Left ventricle myocardium superior (tissue), 1 donor: Measurements from ENCODE around the gene GFPT1. TPM values are rescaled to one million over a fixed set of nuclear protein-coding genes. Genes with fewer than 3 reads are reported as not detected.
"Not testable (repeated sequence)": the region's sequence is repeated elsewhere in the genome, so short reads cannot be mapped to it uniquely, and the experiment has no call there.

Experiments
- ATAC-seq: fragments of 200-7000 bp; cut with Tn5 transposase; one replicate; pipeline ENCODE4 v1.9.1; 2020; ENCODE audit warnings: mild to moderate bottlenecking, moderate library complexity
- DNase-seq: peaks from one replicate; pipeline ENCODE4 v3.0.0-alpha.2; 2020
- intact Hi-C: fragments of 100-400 bp; cut with micrococcal nuclease; formaldehyde crosslinking; loops from one replicate; pipeline ENCODE4 v1.11.0; 2022
- long read RNA-seq: library from polyadenylated mRNA; unstranded; transcript quantifications from one replicate; pipeline ENCODE4 v2.0.0, GENCODE V29; 2021
- total RNA-seq: library from RNA; stranded (reverse); fragmentation: NEBNext Ultra II Directional; extraction: Animal tissue kit (Norgen Biotek cat#: 25700); gene quantifications from one replicate; pipeline ENCODE4 v1.2.1, GENCODE V29; 2021
- donor health status: DM: no; HTN: yes; CAD: no; lungs with severe emphysema.

The GFPT1 gene
- total RNA-seq = 36.8 TPM
- long read RNA-seq, full-length matches to known transcripts = 64 of 75 reads
- long read RNA-seq, partial matches to known transcripts = 3 of 75 reads
- long read RNA-seq, other reads (novel, unspliced or antisense) = 8 of 75 reads

DNA sequence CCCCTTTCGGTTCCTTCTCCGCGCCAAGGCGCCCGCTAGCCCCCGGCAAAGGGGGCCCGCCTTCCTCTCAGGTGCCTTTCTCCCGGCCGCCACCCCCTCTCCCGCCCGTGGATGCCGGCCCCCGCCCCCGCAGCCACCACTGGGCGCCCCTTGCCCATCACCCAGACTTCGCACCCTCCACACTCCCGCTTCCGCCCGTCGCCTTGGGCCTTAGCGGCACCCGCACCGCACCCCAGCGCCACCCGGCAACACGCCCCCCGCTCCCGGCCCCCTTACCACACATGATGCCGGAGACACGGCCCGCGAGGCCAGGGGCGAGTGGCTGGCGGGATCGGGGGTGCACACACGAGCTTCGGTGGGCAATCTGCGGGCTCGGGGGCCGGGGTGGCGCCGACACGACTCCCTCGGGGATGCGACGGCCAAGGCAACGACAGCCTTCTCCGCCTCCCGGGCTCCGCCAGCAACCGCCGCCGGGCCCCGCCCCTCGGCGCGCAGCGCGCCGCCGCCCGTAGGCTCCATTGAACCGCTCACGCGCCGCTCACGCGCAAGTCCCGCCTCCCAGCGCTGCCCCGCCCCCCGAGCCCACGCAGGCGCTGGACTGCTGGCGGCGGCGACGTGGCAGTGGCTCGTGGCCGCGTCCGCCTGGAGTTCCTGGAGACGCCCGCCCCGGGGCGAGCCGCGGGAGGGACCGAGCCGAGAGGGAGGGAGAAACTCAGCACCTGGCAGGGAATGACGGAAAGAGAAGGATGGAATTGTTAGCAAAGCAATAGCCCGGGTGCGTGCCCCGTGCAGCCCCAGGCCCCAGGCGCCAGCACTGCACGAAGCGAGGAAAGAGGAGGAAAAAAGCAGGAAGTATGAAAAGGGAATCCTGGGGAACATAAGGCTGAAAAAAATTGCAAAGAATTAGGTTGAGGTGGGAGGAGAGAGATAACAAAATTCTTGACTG is at the start of gene GFPT1:
Gene GFPT1 (minus strand): TSS at position 439 of the 946 bp plus-strand sequence. CDS start 156 bp downstream, at position 283.
- DNase-seq = peak; percentile 99
- ATAC-seq = peak; percentile 99
- intact Hi-C loops = no loop called here

DNA sequence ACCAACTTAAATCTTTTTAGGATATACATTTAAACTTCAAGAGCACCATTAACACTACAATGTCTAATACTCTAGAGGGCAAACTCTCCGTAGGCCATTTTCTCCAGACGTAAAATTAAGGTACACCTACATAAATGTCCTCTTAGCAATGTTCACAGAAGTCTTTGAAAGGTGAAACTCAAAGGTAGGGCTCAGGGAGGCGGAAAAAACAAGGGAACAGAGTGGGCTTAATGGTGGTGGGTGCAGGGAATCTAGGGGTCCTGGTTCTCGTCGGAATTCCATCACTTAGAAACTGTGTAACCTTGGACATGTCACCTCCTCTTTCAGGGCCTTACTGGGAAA is 49.5 kb upstream of the GFPT1 start:
- no peak for DNase-seq
- intact Hi-C loops = no loop called here
- ATAC-seq = no peak

DNA sequence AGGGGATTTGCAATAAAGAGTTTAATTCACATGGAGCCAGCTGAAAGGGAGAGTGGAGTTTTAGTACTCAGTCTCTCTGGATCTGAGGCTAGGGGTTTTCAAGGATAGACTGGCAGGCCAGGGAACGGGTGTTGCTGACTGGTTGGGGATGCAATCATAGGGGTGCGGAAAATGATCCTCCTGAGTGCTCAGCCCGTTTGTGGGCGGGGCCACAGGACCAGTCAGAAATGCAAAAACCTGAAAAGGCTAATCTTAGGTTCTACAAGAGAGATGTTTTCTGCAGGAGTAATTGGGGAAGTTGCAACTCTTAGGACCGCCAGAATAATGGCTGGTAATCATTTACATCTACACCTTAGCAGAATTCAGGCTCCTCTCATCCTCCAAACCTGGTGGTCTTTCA is 47.7 kb upstream of the GFPT1 start:
- intact Hi-C loops = no loop called here

DNA sequence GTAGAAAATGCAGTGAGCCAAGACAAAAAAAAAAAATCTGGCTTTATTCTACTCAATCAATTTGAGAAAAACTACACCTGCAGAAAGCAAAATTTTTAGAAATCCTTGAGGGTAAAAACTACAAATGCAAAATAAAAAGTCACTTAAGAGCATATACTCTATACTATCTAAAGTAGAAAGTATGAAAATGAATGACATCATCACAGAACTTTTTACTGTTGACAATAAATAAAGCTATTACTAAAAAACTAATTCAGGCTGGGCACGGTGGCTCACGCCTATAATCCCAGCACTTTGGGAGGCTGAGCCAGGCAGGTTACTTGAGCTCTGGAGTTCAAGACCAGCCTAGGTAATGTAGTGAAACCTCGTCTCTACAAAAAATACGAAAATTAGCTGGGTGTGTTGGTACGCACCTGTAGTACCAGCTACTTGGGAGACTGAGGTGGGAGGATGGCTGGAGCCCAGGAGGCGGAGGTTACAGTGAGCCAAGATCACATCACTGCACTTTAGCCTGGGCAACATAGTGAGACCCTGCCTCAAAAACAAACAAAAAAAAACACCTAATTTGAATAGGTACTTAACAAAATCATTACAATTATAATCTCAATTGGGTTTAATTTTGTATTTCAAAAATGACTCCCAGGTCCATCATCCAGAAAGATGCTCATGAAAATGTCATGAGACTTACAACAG is 42.6 kb upstream of the GFPT1 start:
- intact Hi-C loops = no loop called here
- ATAC-seq = no peak
- DNase-seq = no peak

More for the DNA sequence above, 47.7 kb upstream of the GFPT1 start:
- DNase-seq (no peak), ATAC-seq (no peak)

DNA sequence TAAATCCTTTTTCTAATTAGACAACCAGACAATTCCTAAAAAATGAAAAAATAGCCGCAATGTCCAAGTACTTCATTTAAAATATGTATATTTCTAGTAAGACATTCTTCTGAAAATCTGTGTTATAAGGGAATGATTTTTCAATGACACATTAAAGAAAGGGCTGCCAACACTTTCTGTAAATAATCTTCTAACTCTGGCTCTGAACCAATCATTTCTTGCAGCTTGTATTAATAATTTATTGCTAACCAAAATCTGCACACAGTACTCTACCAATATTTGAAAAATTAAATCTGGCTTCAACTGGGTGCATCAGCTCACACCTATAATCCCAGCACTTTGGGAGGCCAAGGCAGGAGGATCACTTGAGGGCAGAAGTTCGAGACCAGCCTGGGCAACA is 42.0 kb upstream of the GFPT1 start:
- intact Hi-C loops = no loop called here
- DNase-seq = no peak
- no peak for ATAC-seq

DNA sequence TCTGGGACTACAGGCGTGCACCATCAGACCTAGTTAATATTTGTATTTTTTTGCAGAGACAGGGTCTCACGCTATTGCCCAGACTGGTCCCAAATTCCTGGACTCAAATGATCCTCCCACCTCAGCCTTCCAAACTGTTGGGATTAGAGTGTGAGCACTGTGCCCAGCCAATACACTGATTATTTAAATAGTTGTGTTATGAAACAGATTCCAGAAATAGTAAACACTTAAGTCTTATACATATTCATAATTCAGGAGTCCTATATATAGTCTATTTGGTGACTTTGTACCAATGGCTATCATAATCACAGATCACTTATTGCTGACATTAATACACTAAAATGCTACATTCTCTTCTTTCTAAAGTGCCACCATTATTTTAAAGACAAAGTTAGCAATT is 37.4 kb upstream of the GFPT1 start:
- peak; percentile 76 for ATAC-seq
- no peak for DNase-seq
- intact Hi-C loops = no loop called here

DNA sequence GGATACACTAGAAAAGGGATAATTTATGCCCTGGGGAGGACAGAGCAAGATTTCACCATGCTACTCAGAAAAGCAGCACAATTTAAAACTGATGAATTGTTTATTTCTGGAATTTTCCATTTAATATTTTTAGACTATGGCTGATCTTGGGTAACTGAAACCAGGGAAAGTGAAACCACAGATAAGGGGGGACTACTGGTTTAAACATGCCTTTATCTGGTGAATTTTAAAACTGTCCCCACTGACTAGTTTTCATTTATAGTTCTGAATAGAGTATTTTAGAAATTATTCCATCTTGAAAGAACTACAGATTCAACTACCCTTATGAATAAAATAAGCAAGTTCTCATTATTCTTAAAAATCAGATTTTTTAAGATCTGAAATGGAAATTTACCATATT is 35.2 kb upstream of the GFPT1 start:
- intact Hi-C loops = no loop called here
- ATAC-seq = no peak

DNA sequence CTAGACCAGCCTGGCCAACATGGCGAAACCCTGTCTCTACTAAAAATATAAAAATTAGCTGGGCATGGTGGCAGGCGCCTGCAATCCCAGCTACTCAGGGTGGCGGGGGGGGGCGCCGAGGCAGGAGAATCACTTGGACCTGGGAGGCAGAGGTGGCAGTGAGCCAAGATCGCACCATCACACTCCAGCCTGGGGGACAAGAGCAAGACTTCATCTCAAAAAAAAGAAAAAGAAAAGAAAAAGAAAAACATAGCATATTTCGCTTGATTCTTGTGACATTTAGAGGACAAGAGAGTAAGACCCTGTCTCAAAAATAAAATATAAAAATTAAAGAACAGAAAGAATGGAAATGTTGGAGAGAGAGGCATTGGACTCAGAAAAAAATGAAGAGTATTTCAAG is 32.1 kb upstream of the GFPT1 start:
- intact Hi-C loops, ATAC-seq, DNase-seq: not testable (repeated sequence)

More for the DNA sequence above, 35.2 kb upstream of the GFPT1 start:
- DNase-seq = no peak

DNA sequence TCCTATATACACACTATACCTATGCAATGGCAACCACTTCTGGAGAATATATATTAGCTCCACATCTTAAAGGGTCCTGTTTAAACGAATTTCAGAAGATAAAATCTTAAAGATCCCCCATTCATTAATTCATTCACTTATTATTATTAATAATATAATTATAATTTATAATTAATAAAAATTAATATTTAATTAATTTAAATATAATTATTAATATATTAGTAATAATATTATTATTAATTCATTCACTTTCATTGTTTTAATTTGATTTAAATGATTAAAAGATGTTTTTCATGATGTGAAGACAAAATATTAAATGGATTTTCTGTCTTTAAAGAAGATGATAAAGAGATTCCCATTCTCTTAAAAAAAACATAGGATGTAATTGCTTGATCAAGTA is 29.1 kb upstream of the GFPT1 start:
- no peak for ATAC-seq
- no peak for DNase-seq
- intact Hi-C loops = no loop called here

DNA sequence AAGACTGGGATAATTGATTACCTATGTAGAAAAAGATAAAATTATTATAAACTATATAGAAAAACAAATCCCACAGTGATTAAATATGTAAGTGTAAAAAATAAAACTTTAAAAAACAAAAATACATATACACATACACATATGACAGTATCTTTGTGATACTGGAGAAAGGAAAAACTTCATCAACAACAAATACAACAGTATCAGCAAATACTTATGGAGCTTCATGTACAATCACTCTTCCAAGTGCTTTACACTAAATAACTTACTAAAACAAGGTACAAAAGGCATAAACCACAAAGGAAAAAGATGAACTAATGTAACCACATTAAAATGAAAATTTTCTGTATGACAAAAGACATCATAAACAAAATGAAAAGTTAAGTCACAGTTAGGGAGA is 24.1 kb upstream of the GFPT1 start:
- no peak for DNase-seq
- intact Hi-C loops = no loop called here
- ATAC-seq = no peak

DNA sequence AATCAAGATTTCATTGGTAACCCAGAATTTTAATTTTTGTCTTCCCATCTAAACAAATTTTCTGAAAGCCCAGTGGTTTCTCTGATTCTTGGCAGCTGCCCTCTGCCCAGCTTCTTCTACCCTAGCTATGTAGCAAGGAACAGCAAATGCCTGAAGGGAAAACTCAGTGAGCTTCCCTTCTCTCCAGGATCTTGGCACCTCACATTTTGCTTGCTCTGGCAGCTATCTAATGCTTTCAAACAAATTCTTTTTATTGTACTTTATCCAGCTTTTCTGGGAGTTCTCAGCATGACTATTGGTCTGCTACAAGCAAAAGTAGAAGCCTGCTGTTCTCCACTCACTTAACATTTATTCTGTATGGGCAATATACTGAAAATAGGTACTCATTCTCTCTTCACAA is 18.3 kb upstream of the GFPT1 start:
- no peak for DNase-seq
- no peak for ATAC-seq
- intact Hi-C loops = no loop called here

DNA sequence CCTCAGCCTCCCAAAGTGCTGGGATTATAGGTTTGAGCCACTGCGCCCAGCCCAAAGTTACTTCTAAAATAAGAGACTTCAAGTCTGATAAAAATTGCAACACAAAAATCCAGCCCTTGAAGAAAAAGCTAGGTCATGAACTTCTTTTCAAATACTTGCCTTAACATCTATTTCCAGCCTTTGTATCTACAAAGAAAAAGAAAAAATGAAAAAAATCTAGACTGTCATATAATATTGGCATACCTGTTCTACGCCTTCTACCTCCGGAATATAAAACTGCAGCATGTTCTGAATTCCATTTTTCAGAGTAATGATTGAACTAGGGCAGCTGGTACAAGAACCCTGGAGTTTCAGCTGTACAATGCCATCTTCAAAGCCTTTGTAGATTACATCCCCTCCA is 13.1 kb upstream of the GFPT1 start:
- intact Hi-C loops = no loop called here
- no peak for DNase-seq
- ATAC-seq = no peak

DNA sequence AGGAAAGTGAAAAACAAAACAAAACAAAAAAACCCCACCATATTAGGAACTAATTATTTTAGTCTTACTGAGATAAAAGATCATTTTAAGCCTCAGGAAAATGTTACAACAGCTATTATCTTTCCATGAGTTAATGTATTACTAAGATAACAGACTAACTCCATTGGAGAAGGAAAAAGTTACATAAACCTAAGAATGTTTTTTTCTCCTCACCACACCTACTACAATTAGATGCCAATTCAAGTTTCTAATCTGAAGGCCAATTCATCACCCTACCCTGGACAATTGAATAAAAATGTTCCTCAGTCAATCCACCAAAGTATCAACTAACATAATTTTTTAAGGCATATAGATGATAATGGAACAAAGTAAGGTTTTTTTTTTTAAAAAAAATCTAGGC is 10.2 kb upstream of the GFPT1 start:
- ATAC-seq (no peak), DNase-seq (no peak)
- intact Hi-C loops = no loop called here

DNA sequence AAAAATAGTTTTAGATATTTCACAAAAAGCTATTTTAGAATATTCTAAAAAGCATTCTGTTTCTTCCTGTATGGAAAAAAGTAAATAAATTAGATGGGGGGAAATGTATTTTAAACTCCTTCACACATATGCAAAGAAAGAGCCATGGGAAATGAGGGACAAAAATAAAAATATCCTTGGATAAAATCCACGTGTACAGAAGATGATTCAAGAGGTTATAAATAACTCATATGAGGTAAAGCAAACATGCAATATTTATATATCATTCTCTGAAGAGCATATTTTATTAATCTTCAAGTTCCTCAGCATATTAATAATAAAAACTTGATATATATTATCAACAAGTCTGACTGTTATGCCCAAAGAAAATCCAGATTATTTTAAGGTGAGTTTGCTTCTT is 8.8 kb upstream of the GFPT1 start:
- ATAC-seq (peak; percentile 69), DNase-seq (no peak)
- intact Hi-C loops = no loop called here

DNA sequence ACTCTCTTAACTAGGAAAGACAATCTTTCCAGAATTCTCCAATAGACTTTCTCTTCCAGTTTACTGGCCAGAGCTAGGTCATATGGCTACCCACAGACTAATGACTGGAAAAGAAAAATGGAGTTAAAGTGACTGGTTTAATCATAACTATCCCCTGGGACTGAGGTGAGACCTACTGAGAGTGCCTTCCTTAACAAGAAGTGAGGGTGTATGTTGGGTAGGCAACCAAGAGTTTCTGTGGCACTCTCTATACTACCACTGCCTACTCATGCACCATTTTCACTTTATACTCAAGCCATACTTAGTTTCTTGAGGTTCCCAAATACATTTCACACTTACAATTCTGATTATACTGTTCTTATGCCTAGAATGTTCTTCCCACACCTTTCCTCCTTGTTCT is 6.9 kb upstream of the GFPT1 start:
- no peak for ATAC-seq
- no peak for DNase-seq
- intact Hi-C loops = no loop called here

DNA sequence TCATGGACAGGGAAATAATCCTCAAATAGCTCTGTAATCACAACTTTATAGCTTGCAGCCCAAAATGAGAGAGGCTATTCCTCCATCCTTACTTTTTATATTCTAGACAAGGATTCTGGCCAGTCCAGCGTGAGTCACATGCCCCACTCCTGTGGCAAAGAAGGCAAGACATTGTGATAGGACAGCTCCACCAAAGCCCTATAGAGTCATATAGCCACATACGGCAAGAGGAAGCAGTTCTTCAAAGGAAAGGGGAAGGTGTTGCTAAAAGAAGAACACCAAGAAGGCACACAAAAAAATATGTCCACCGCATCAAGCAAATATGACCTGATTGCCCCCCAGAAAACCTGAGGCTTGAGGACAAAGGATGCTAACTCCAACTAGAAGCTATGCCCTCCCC is 3.4 kb upstream of the GFPT1 start:
- ATAC-seq = no peak
- no peak for DNase-seq
- intact Hi-C loops = no loop called here

DNA sequence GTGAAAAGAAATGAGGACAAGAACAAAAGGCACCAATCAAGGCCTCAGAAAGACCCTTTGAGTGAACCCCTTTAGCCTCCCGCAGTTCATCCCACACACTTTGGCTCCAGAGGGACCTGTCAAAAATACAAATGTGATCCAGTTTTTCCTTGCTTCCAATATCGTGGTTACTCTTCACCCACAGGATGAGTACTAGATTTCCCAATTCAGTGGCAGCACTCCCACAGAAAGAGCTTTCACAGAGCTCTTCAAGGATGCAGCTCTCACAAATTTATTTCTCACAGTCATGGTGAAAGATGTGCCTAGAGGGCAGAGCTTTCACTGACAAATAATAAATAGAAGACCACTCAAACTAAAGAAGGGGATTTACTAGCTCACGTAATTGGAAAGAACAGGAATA is 3.0 kb upstream of the GFPT1 start:
- DNase-seq (no peak), ATAC-seq (no peak)
- intact Hi-C loops = no loop called here

DNA sequence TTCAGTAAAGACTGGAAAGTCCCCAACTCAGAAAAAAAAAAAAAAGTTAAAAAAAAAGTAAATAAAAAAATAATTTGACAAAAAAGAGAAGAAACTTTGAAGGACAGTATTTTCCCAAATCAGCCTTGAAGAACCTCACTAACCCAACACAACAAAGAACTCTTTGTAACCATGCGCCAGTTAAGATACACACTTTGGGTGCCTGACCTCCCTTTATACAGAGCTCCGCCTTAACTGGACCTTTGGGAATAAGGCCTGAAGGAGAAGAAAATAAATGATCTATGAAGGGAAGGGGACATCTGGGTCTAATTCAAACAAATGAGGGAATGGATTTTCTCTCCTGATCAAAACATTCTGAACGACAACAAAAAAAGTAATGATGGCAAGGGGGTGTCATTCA is 2.2 kb upstream of the GFPT1 start:
- DNase-seq = no peak
- intact Hi-C loops = no loop called here
- ATAC-seq = no peak

DNA sequence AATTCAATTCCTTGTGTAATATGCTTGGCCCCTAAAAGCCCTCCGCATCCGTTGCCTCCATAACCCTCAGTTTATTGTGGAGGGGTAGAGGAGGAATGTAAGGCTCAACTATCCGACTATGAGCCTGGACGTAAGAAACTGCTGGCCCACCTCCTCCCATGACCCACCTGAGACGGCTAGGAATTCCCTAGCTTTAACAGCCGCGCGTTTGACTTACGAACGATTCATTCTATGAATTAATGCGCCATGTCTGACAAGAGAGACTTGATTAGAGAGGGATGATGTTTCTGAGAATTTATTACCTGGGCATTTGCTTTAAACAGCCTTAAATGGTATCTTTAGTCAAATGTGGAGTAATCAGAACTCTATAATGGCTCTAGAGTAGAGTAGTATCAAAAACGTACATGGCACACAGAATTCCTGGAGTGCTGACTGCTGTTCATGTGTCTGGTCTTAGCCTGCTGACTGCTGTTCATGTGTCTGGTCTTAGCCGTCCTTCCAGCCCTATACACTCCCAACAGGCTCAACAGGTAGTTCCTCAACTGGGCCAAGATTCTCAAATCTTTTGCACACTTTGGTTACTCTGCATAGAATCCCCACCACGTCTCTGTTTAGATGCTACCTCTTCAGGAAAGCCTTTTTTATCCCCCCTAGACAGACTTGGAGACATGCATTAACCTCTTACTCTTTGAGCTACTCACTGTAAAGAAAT is 899 bp upstream of the GFPT1 start:
- no peak for DNase-seq
- intact Hi-C loops = no loop called here
- no peak for ATAC-seq

DNA sequence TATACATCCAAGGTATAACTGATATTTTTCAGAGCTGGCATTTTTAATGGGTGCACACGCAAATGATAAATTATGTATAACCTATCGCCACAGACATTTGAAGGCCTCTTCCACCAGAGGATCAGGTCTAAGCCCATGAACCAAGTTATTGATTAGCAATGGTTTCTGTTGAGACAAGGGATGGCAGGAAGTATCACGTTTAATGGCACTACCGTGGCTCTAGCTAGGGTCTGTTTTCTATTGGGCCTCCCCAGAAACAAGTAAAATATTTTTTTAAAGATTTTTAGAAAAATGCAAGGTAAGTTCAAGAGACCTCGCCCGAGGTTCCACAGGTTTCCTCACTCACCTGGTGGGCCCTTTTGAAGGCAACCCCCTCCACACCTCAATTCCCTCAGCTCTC is 667 bp downstream of the GFPT1 start:
- DNase-seq = no peak
- intact Hi-C loops = no loop called here
- no peak for ATAC-seq
